HCT116 (cell line): ENCODE results near the gene ARHGEF37. TPM values are rescaled to one million over a fixed set of nuclear protein-coding genes. Genes with fewer than 3 reads are reported as not detected.

ENCODE experiments used
- ATAC-seq: fragments of 200-7000 bp; cut with Tn5 transposase; 2 replicates; pipeline ENCODE4 v1.9.1; 2020; ENCODE audit warnings: mild to moderate bottlenecking, moderate library complexity
- BruUV-seq: library from RNA; stranded (reverse); fragments of 400-500 nt; replicated peaks from 2 replicates; lab custom pipeline; 2021; lab: Mats Ljungman, UMichigan
- CTCF ChIA-PET: fragments of 300-600 bp; sonication (Branson Sonifier 250); formaldehyde crosslinking; loops from one replicate; lab custom pipeline; 2021; ENCODE audit warnings: antibody characterized with exemption; lab: Charles Lee
- POLR2A ChIA-PET: fragments of 300-600, 350-600 bp; sonication (Branson Sonifier 250); formaldehyde crosslinking; loops from one replicate; lab custom pipeline; 2021; ENCODE audit warnings: antibody characterized with exemption; lab: Charles Lee
- RAD21 ChIA-PET, 2 experiments: fragments of 300-600 bp; sonication (Branson Sonifier 250); formaldehyde crosslinking; loops; one replicate each; lab custom pipeline; 2023; ENCODE audit warnings: low total read pairs in 2 of 2; ENCODE audit not compliant: uncharacterized antibody in 2 of 2, unreplicated experiment in 2 of 2, low non-redundant PET in 1 of 2; lab: Charles Lee
- DNase-seq: peaks from one replicate; pipeline ENCODE4 v3.0.0-alpha.2; 2010; ENCODE audit warnings: low read depth, low spot score
- H2AFZ ChIP-seq: fragments of 200-600 bp; shearing (Covaris generic), sonication (generic); 2 replicates; pipeline ENCODE4 v1.6.1; 2017; ENCODE audit warnings: low read depth, mixed run types, mixed read lengths, antibody characterized with exemption, low read length; ENCODE audit not compliant: poor library complexity, severe bottlenecking
- H3K27ac ChIP-seq: 2 replicates; pipeline ENCODE4 v1.5.1; 2012; ENCODE audit warnings: low read depth, low read length
- H3K27me3 ChIP-seq: fragments of 200-600 bp; sonication (generic); 2 replicates; pipeline ENCODE4 v1.6.1; 2016; ENCODE audit warnings: mixed run types, low read length, mixed read lengths; ENCODE audit not compliant: insufficient read depth
- H3K36me3 ChIP-seq, 2 experiments: fragments of 200-500 bp in 1 of 2; fragments of 200-600 bp in 1 of 2; sonication (Bioruptor generic) in 1 of 2; sonication (generic) in 1 of 2; 2 replicates each; pipeline versions ENCODE4 v1.5.1 to v1.6.1; 2014 to 2016; ENCODE audit warnings: low read length in 2 of 2, inconsistent platforms in 1 of 2, mixed read lengths in 1 of 2, mixed run types in 1 of 2; ENCODE audit not compliant: insufficient read depth in 2 of 2, control insufficient read depth in 1 of 2
- H3K4me1 ChIP-seq, 2 experiments: fragments of 200-600 bp in 1 of 2; sonication (generic) in 1 of 2; 2 replicates each; pipeline versions ENCODE4 v1.5.1 to v1.6.1; 2012 to 2017; ENCODE audit warnings: low read length in 2 of 2, inconsistent platforms in 1 of 2, mild to moderate bottlenecking in 1 of 2, mixed read lengths in 1 of 2, mixed run types in 1 of 2, moderate library complexity in 1 of 2; ENCODE audit not compliant: insufficient read depth in 2 of 2, control insufficient read depth in 1 of 2
- H3K4me2 ChIP-seq: fragments of 200-600 bp; sonication (generic); 2 replicates; pipeline ENCODE4 v1.6.1; 2017; ENCODE audit warnings: mixed run types, low read length, mixed read lengths
- H3K4me3 ChIP-seq, 2 experiments: fragments of 200-600 bp in 1 of 2; sonication (generic) in 1 of 2; replicated peaks in 1 of 2; 2 replicates each; pipeline ENCODE4 v1.5.1; 2011 to 2016; ENCODE audit warnings: low read length in 2 of 2, control low read depth in 1 of 2, low read depth in 1 of 2, mild to moderate bottlenecking in 1 of 2, mixed read lengths in 1 of 2, mixed run types in 1 of 2
- H3K79me2 ChIP-seq: fragments of 200-600 bp; sonication (generic); 2 replicates; pipeline ENCODE4 v1.6.1; 2017; ENCODE audit warnings: mild to moderate bottlenecking, mixed run types, low read length, moderate library complexity, mixed read lengths; ENCODE audit not compliant: insufficient read depth
- H3K9ac ChIP-seq: fragments of 200-600 bp; sonication (generic); 2 replicates; pipeline ENCODE4 v1.6.1; 2016; ENCODE audit warnings: low read length, mixed read lengths
- H3K9me2 ChIP-seq: fragments of 200-600 bp; sonication (generic), shearing (Covaris generic); 2 replicates; pipeline ENCODE4 v1.6.1; 2017; ENCODE audit warnings: mixed run types, mild to moderate bottlenecking, moderate library complexity; ENCODE audit not compliant: insufficient read depth
- H3K9me3 ChIP-seq, 2 experiments: fragments of 200-500 bp in 1 of 2; fragments of 200-600 bp in 1 of 2; sonication (Bioruptor generic) in 1 of 2; sonication (generic) in 1 of 2; 2 replicates each; pipeline ENCODE4 v1.6.1; 2014 to 2017; ENCODE audit warnings: low read length in 2 of 2, mixed read lengths in 2 of 2, inconsistent platforms in 1 of 2, low read depth in 1 of 2, mild to moderate bottlenecking in 1 of 2, mixed run types in 1 of 2, moderate library complexity in 1 of 2; ENCODE audit not compliant: control insufficient read depth in 1 of 2, insufficient read depth in 1 of 2
- H4K20me1 ChIP-seq: fragments of 200-600 bp; sonication (generic), shearing (Covaris generic); 2 replicates; pipeline ENCODE4 v1.6.1; 2017; ENCODE audit warnings: mixed run types, mild to moderate bottlenecking, moderate library complexity; ENCODE audit not compliant: insufficient read depth
- ATF3 ChIP-seq: IDR thresholded peaks from 2 replicates; pipeline ENCODE4 v1.6.1; 2012
- CEBPB ChIP-seq: IDR thresholded peaks from 2 replicates; pipeline ENCODE4 v1.6.1; 2012; ENCODE audit warnings: low read depth
- ELF1 ChIP-seq: IDR thresholded peaks from 2 replicates; pipeline ENCODE4 v1.6.1; 2012; ENCODE audit warnings: low read depth, borderline replicate concordance
- JUND ChIP-seq: IDR thresholded peaks from 2 replicates; pipeline ENCODE4 v1.6.1; 2012
- POLR2A ChIP-seq: IDR thresholded peaks from 2 replicates; pipeline ENCODE4 v1.7.0; 2011; ENCODE audit warnings: borderline replicate concordance; ENCODE audit not compliant: insufficient read depth, insufficient read length; ENCODE audit errors: extremely low read depth
- POLR2AphosphoS5 ChIP-seq: IDR thresholded peaks from 2 replicates; pipeline ENCODE4 v1.6.1; 2011; ENCODE audit warnings: mild to moderate bottlenecking, low read depth, low read length, moderate library complexity
- SIN3A ChIP-seq: IDR thresholded peaks from 2 replicates; pipeline ENCODE4 v1.6.1; 2012; ENCODE audit warnings: low read depth
- SP1 ChIP-seq: IDR thresholded peaks from 2 replicates; pipeline ENCODE4 v1.6.1; 2012; ENCODE audit warnings: low read depth
- TCF7L2 ChIP-seq: IDR thresholded peaks from 2 replicates; pipeline ENCODE4 v1.7.0; 2011; ENCODE audit warnings: borderline replicate concordance, inconsistent platforms; ENCODE audit not compliant: insufficient read depth, insufficient read length; ENCODE audit errors: extremely low read depth
- ZFX ChIP-seq: fragments of 450-650 bp; IDR thresholded peaks from 2 replicates; pipeline ENCODE4 v1.6.1; 2017
- intact Hi-C: fragments of 100-400 bp; cut with micrococcal nuclease; formaldehyde crosslinking; loops from 2 replicates; pipeline ENCODE4 v1.10.0; 2022
- total RNA-seq: library from RNA; stranded (reverse); gene quantifications from one replicate; pipeline ENCODE4 v1.2.1, GENCODE V29; 2021; ENCODE audit not compliant: unreplicated experiment
- TF ChIP-seq, protein P1 (sequence below): IDR thresholded peaks from 2 replicates; pipeline ENCODE4 v1.6.1; 2012; ENCODE audit warnings: low read depth

The ARHGEF37 gene
- total RNA-seq, 1 experiment from 2014 or later, result 7.0 TPM

- CTCF ChIA-PET, result no interaction called here
- Histone ChIP-seq H3K36me3 (no peaks in the 10 kb centered on the region), H3K4me2 (no peak overlapping the region)
Measured at GRCh38 chr5:149644629-149645028, 63.3 kb downstream of the ARHGEF37 start.

More at GRCh38 chr5:149644629-149645028, 63.3 kb downstream of the ARHGEF37 start:
- DNase-seq (no peak), ATAC-seq (no peak)
- no peaks in the 10 kb centered on the region for H4K20me1 ChIP-seq
- no TSS peak for BruUV-seq
- H3K4me1 ChIP-seq, result peaks cover 0 to 9% of the 10 kb centered on the region in 2 experiments; a peak in 2 of 4 replicates
- intact Hi-C loops, result no loop called here
- no peak overlapping the region for H2AFZ ChIP-seq
- no peaks in the 10 kb centered on the region for H3K9me3 ChIP-seq
- no peak for TF ChIP-seq POLR2A
- TF ChIP-seq ZFX, result no peak
- no peak for TF ChIP-seq SIN3A
- no peak for TF ChIP-seq JUND
- no peak for TF ChIP-seq POLR2AphosphoS5
- no peak for TF ChIP-seq CEBPB
- TF ChIP-seq, protein P1, sequence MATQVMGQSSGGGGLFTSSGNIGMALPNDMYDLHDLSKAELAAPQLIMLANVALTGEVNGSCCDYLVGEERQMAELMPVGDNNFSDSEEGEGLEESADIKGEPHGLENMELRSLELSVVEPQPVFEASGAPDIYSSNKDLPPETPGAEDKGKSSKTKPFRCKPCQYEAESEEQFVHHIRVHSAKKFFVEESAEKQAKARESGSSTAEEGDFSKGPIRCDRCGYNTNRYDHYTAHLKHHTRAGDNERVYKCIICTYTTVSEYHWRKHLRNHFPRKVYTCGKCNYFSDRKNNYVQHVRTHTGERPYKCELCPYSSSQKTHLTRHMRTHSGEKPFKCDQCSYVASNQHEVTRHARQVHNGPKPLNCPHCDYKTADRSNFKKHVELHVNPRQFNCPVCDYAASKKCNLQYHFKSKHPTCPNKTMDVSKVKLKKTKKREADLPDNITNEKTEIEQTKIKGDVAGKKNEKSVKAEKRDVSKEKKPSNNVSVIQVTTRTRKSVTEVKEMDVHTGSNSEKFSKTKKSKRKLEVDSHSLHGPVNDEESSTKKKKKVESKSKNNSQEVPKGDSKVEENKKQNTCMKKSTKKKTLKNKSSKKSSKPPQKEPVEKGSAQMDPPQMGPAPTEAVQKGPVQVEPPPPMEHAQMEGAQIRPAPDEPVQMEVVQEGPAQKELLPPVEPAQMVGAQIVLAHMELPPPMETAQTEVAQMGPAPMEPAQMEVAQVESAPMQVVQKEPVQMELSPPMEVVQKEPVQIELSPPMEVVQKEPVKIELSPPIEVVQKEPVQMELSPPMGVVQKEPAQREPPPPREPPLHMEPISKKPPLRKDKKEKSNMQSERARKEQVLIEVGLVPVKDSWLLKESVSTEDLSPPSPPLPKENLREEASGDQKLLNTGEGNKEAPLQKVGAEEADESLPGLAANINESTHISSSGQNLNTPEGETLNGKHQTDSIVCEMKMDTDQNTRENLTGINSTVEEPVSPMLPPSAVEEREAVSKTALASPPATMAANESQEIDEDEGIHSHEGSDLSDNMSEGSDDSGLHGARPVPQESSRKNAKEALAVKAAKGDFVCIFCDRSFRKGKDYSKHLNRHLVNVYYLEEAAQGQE, result no peak
- no peak for TF ChIP-seq SP1
- no peak for TF ChIP-seq TCF7L2
- no peak for TF ChIP-seq ATF3
- TF ChIP-seq ELF1, result no peak
- ChIA-PET POLR2A (no interaction called here), RAD21 (no interaction called here)
- no peak overlapping the region for H3K4me3 ChIP-seq
- H3K9me2 ChIP-seq, result no peaks in the 10 kb centered on the region
- H3K27me3 ChIP-seq, result no peaks in the 10 kb centered on the region
- H3K27ac ChIP-seq, result no peak overlapping the region
- H3K9ac ChIP-seq, result no peak overlapping the region
- no peaks in the 10 kb centered on the region for H3K79me2 ChIP-seq
